ENCODE measurements around the gene CIB1.

GRCh38 chr15:90190606-90191343 is 43.0 kb downstream of the CIB1 start:
- TF ChIP-seq CTCF (conservative IDR thresholded peaks at IDR 0.05) (no peak), EZH2 (IDR thresholded peaks at IDR 0.05; ENCODE audit: low read depth) (no peak)
